Measurements from ENCODE around the gene ARHGEF9.

DNA sequence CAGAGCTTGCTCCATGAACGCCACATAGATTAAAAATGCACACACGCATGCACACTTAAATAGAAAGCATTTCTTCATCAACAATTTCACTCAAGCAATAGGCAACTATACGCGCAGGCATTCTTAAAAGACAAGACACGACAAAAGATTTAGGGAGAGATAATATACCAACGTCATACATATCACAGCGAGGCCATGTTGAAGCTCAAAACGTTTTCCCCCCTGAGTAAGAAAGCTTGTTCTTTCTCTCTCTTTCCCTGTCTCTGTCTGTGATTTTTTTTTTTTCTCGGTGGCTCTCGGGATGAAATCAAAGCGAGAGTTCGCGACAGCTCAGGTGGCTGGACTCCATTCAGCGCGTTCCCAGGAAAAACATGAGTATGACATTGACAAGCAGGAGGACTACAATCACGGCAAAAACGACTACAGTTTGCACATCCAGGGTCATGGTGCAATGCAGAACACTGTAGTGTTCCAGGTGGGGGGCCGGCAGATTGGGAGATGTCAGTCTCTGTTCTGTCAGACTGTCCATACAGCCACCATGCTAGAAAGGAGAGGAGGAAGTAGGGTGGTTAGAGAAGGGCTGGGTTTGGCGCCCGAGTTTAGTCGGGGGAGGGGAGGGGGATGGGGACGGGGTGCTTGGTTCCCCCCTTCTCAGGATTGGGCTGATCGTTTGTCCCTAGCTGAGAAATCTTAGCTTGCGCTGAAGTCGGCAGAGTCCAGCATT lies 30.7 kb downstream of the ARHGEF9 start:
- TF ChIP-seq, protein P1, sequence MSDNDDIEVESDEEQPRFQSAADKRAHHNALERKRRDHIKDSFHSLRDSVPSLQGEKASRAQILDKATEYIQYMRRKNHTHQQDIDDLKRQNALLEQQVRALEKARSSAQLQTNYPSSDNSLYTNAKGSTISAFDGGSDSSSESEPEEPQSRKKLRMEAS (IDR thresholded peaks at IDR 0.05) = no peak
- TF ChIP-seq POU5F1 (IDR thresholded peaks at IDR 0.05; ENCODE audit: low read depth, low read length) (no peak), SRF (IDR thresholded peaks at IDR 0.05; ENCODE audit: low read depth, low read length) (no peak), POLR2AphosphoS5 (IDR thresholded peaks at IDR 0.05; ENCODE audit: low read depth, low read length) (no peak)
- TF ChIP-seq, protein P2, sequence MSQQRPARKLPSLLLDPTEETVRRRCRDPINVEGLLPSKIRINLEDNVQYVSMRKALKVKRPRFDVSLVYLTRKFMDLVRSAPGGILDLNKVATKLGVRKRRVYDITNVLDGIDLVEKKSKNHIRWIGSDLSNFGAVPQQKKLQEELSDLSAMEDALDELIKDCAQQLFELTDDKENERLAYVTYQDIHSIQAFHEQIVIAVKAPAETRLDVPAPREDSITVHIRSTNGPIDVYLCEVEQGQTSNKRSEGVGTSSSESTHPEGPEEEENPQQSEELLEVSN (IDR thresholded peaks at IDR 0.05) = no peak
- TF ChIP-seq, protein P3, sequence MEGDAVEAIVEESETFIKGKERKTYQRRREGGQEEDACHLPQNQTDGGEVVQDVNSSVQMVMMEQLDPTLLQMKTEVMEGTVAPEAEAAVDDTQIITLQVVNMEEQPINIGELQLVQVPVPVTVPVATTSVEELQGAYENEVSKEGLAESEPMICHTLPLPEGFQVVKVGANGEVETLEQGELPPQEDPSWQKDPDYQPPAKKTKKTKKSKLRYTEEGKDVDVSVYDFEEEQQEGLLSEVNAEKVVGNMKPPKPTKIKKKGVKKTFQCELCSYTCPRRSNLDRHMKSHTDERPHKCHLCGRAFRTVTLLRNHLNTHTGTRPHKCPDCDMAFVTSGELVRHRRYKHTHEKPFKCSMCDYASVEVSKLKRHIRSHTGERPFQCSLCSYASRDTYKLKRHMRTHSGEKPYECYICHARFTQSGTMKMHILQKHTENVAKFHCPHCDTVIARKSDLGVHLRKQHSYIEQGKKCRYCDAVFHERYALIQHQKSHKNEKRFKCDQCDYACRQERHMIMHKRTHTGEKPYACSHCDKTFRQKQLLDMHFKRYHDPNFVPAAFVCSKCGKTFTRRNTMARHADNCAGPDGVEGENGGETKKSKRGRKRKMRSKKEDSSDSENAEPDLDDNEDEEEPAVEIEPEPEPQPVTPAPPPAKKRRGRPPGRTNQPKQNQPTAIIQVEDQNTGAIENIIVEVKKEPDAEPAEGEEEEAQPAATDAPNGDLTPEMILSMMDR (IDR thresholded peaks at IDR 0.05; ENCODE audit: control extremely low read depth in 1 of 3, insufficient read depth in 1 of 3, low read depth in 1 of 3, low read length in 3 of 3) = no peak
